ENCODE results near the gene HOXD1.

- TF ChIP-seq POLR2A (IDR thresholded peaks at IDR 0.05) (no peak), CTCF (IDR thresholded peaks at IDR 0.05) (no peak)
Measured at GRCh38 chr2:176145085-176145969, 43.1 kb upstream of the HOXD1 start.
